ENCODE results near the gene WDR12.

DNA sequence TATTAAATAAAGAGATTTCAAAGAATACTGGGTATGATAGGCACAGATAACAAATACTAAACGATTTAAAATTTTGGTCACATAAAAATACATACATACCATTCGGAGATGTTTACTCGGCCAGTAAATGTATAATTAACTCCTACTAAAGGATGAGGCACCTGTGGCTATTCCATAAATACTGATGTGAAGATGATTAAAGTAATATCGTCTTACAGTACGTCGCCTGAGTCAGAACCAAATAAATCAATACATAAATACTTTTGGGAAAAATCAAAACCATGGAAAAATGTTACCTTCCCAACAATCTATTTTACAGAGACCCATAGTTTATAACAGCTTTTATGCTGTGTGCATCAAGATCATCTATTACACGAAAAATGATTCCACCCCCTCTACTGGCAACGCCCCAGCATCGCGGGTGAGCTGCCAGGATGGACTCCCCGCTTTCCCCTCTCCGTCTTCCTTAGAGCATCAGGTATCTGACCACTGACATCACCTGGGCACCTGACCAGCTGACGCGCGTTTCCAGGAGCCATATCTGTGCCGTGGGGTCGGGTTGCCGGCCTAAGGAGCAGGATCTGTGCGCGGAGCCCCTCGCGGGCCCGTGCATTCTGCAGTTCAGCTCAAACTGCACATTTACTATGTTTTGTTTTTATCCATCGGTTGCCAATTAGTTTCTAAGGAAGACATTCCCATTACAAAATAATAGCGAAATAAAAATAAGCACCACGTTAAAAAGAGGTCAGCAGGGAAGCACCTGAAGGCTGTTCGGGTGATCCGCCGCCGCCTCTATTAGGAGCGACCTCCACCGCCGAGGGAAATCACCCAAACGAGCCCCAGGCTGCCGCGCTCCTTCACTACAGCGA lies 40.8 kb downstream of the WDR12 start:
- TF ChIP-seq POLR2A (IDR thresholded peaks at IDR 0.05; ENCODE audit: low read depth, low read length) (no peak), POLR2AphosphoS5 (IDR thresholded peaks at IDR 0.05; ENCODE audit: low read depth, low read length) (no peak), TAF1 (IDR thresholded peaks at IDR 0.05; ENCODE audit: borderline replicate concordance, low read depth, low read length) (no peak)

Measured in GM12892 (cell line).